NCI-H1092 (cell line): ENCODE results near the gene ZNF189.
"Not testable (repeated sequence)": the region's sequence is repeated elsewhere in the genome, so short reads cannot be mapped to it uniquely, and the experiment has no call there.

Source experiments
- DNase-seq: peaks from one replicate; lab custom pipeline; 2025; lab: John Stamatoyannopoulos, UW

The ZNF189 gene

GRCh38 chr9:101380295-101380694 is 18.4 kb upstream of the ZNF189 start:
- no peak for DNase-seq

DNA sequence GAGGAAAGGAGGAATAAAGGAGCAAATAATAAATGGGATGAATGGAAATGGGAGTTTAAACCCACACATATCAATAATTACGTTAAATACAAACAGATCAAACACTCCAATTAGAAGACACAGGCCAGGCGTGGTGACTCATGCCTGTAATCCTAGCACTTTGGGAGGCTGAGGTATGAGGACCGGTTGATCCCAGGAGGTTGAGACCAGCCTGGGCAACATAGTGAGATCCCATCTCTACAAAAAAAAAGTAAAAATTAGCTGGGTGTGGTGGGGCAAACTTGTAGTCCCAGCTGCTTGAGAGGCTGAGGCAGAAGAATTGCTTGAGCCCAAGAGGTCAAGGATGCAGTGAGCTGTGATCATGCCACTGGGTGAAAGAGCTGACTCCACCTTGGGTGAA is 17.5 kb upstream of the ZNF189 start:
- DNase-seq, result no peak

GRCh38 chr9:101381833-101382342 is 16.8 kb upstream of the ZNF189 start:
- no peak for DNase-seq

DNA sequence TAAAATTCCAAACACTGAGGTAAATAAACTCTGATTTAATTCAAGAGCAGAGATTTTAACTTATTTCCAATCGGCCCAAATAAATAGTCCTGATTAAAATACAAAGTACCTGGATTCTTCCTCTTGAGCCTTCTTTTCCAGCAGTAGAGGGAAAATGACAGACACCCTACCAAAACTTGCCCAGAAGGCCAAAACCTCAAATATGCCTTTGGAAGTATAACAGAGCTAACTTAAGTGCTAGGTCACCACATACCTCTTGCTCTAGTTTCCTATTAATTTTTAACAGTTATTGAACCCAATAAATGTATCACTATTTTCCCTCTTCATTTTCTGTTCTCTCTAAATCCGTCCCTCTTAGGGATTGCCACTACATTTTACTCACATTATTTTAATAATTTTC is 15.3 kb upstream of the ZNF189 start:
- no peak for DNase-seq

- DNase-seq, result not testable (repeated sequence)
These were observed 13.6 kb upstream of the ZNF189 start, which contains the start of gene BAAT for GRCh38 chr9:101384873-101385536. Gene BAAT, minus strand, starts transcription at chr9:101385006. Its CDS starts 13,602 bp downstream, at chr9:101371404.

DNA sequence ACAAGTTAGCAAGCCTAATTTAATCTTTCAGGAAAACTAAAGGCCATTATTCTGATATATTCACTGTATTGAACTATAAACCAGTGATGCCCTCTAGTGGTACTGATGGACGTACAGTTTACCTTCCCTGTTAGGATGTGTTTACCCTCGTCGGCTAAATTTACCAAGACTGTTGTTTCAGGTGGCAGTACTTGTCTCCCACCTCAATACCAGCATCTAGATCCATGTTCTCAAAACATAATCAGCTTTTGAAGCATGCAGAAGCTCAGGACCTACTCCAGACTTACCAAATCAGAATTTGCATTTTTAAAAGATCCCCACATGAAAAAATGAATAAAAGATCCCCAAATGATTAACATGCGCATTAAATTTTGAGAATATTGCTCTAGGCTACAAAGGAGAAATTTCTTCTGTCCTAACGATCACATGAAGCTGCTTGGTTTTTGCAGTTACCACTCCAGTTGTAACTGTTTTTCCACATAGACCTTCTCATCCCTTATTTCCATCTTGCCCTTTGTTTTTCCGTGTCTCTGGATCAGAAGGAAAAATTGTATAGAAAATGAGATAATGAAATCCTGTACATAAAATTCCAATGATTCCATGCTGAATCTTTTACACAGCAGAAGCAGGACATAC is 10.7 kb upstream of the ZNF189 start:
- peak; percentile 48 for DNase-seq

GRCh38 chr9:101388507-101388993 is 10.1 kb upstream of the ZNF189 start:
- DNase-seq, result no peak

DNA sequence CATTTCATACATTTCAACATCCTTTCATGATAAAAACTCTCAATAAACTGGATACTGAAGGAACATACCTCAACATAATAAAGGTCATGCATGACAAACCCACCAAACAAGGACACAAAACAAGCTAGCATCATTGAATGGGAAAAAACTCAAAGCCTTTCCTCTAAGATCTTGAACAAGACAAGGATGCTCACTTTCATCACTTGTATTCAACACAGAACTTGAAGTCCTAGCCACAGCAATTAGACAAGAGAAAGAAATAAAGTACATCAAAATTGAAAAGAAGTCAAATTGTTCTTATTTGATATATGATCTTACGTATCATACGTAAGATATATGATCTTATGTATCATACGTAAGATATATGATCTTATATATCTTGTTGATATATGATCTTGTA is 5.5 kb upstream of the ZNF189 start:
- DNase-seq, result no peak

- no peak for DNase-seq
These were observed 4.0 kb upstream of the ZNF189 start for GRCh38 chr9:101394687-101395086.

DNA sequence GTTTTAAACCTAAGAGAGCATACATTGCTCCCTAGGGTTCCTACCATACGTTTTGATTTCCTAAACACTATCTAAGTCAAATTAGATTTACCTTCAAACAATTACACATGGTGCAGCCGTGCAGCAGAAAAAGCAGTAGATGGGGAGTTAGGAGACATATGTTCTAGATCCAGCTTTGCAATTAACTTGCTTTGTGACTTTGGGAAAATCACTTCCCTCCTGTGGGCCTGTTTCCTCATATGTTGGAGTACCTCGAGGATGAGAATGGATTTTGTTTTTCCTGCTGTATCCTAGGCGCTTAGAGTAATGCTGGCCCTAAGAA is 944 bp upstream of the ZNF189 start:
- no peak for DNase-seq

DNA sequence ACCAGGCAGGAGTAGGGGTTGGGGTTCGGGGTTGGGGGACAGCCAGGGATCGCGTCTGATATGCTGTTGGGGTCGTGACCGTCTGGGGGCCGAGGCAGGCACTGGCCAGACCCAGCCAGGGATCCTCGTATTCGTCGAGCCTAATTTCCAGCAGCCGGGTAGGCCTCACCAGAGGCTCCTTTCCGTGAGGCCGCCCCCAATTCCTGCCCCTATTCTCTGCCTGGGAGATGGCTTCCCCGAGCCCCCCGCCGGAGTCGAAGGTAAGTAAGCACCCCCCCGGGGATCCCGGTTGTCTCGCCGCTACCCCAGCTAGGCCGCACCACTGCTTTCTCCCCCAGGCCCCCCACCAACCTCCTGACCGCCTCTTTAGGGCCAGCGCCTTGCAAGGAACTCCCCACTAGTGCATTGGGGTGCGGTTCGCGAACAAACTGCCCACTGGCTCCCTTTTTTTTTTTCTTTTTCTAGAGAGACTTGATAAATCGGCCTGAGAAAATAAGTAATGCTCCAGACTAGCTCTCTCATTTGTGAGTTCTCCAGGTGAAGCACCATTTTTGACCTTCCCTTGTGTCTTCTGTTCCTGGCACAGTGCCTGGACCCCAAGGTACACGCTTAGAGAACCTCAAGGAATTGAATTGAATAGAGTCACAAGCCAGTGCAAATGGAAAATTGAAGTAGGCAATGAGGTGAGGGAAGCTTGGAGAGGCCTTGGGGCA is 435 bp downstream of the ZNF189 start:
- no peak for DNase-seq

- no peak for DNase-seq
These were observed 956 bp downstream of the ZNF189 start for GRCh38 chr9:101399643-101399970.

GRCh38 chr9:101400120-101400519 is 1.5 kb downstream of the ZNF189 start:
- DNase-seq, result no peak

- DNase-seq, result no peak
These were observed 5.0 kb downstream of the ZNF189 start for GRCh38 chr9:101403516-101404285.

DNA sequence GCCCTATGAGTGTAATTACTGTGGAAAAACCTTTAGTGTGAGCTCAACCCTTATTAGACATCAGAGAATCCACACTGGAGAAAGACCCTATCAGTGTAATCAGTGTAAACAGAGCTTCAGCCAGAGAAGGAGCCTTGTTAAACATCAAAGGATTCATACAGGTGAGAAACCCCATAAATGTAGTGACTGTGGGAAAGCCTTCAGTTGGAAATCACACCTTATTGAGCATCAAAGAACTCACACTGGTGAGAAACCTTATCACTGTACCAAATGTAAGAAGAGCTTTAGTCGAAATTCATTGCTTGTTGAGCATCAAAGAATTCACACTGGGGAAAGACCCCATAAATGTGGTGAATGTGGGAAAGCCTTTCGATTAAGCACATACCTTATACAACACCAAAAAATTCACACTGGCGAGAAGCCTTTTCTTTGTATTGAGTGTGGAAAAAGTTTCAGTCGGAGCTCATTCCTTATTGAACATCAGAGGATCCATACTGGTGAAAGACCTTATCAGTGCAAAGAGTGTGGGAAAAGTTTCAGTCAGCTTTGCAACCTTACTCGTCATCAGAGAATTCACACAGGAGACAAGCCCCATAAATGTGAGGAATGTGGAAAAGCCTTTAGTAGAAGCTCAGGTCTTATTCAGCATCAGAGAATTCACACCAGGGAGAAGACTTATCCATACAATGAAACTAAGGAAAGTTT is 9.9 kb downstream of the ZNF189 start:
- DNase-seq, result no peak

DNA sequence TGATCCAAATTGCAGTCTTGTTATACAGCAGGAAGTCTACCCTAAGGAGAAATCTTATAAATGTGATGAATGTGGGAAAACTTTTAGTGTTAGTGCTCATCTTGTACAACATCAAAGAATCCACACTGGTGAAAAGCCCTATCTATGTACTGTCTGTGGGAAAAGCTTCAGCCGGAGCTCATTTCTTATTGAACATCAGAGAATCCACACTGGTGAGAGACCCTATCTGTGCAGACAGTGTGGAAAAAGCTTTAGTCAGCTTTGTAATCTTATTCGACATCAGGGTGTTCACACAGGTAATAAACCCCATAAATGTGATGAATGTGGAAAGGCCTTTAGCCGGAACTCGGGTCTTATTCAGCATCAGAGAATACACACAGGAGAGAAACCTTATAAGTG is 10.4 kb downstream of the ZNF189 start:
- no peak for DNase-seq

DNA sequence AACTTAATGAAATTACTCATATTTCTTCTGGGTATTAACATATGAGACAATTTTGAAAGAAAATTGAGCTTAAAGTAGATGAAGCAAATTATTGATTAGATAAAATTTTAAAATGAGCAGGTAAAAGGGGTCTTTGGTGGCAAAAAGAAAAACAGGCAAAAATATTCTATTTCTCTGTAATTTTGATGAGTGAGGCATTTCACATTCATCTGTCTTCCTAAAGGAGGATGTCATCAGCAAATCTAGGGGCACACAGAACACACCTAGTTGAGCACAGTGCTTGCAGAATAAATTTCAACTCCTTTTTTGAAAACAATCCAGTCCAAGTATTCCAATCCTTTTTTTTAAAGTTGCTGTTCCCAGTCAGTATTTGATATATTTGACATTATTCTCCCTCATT is 16.2 kb downstream of the ZNF189 start:
- no peak for DNase-seq

- DNase-seq, result no peak
These were observed 16.9 kb downstream of the ZNF189 start for GRCh38 chr9:101415578-101415977.

- DNase-seq, result no peak
These were observed 18.7 kb downstream of the ZNF189 start for GRCh38 chr9:101417389-101417788.

GRCh38 chr9:101417977-101418376 is 19.3 kb downstream of the ZNF189 start:
- no peak for DNase-seq

- DNase-seq, result no peak
These were observed 20.1 kb downstream of the ZNF189 start for GRCh38 chr9:101418518-101419430.
